Esophagus squamous epithelium (tissue), 5 donors: Measurements from ENCODE around the gene KCNG2. TPM values are rescaled to one million over a fixed set of nuclear protein-coding genes. Genes with fewer than 3 reads are reported as not detected.

Source experiments
- DNase-seq: peaks from one replicate; lab custom pipeline; 2025; lab: John Stamatoyannopoulos, UW
- H3K27ac ChIP-seq, 4 donors: fragments of 200-600 bp; sonication (generic); one replicate each; pipeline ENCODE4 v1.5.1; 2016 to 2019; ENCODE audit warnings: mild to moderate bottlenecking in 1 of 4
- H3K27me3 ChIP-seq, 4 donors: fragments of 200-600 bp; sonication (generic); 1 replicate in 3 of 4; 2 replicates in 1 of 4; pipeline versions ENCODE4 v1.5.1 to v1.6.0; 2017 to 2021; ENCODE audit warnings: antibody characterized with exemption in 1 of 4
- H3K36me3 ChIP-seq, 3 donors: fragments of 200-600 bp; sonication (generic); one replicate each; pipeline ENCODE4 v1.5.1; 2016 to 2019
- H3K4me1 ChIP-seq, 3 donors: fragments of 200-600 bp; sonication (generic); one replicate each; pipeline ENCODE4 v1.5.1; 2017 to 2019
- H3K4me3 ChIP-seq, 4 donors: fragments of 200-600 bp; sonication (generic); 1 replicate in 3 of 4; 2 replicates in 1 of 4; pipeline ENCODE4 v1.5.1; 2016 to 2019; ENCODE audit warnings: mild to moderate bottlenecking in 2 of 4, moderate library complexity in 1 of 4
- H3K9me3 ChIP-seq, 3 donors: fragments of 200-600 bp; sonication (generic); one replicate each; pipeline ENCODE4 v1.5.1; 2016 to 2019
- POLR2A ChIP-seq, 4 donors: fragments of 450-650 bp; IDR thresholded peaks; one replicate each; pipeline ENCODE4 v1.6.1; 2017; ENCODE audit warnings: antibody characterized with exemption in 4 of 4, mild to moderate bottlenecking in 4 of 4, moderate library complexity in 3 of 4
- WGBS, 2 donors: methylation state at CpG; one replicate each; pipeline ENCODE4 v1.1.5; 2018; 5-methylcytosine and 5-hydroxymethylcytosine counted together
- intact Hi-C: fragments of 100-400 bp; cut with DNase I; formaldehyde crosslinking; loops from one replicate; pipeline ENCODE4 v1.15.0; 2022
- total RNA-seq, 4 donors: library from RNA; depleted of rRNA; stranded (reverse); fragments of >200 nt; gene quantifications; one replicate each; pipeline ENCODE4 v1.1.0, GENCODE V29; 2016
- TF ChIP-seq, protein P1 (sequence below), 6 experiments: fragments of 450-650 bp in 4 of 6; fragments of 200-600 bp in 2 of 6; sonication (generic) in 2 of 6; IDR thresholded peaks; one replicate each; pipeline ENCODE4 v1.5.1; 2016 to 2019; ENCODE audit warnings: antibody characterized with exemption in 6 of 6, mild to moderate bottlenecking in 4 of 6, moderate library complexity in 4 of 6
- donor health status: DM: yes; HTN: yes; CAD: no.

Gene KCNG2
- total RNA-seq, 4 donors from 2014 or later = 0.19 TPM; not detected in 3

DNA sequence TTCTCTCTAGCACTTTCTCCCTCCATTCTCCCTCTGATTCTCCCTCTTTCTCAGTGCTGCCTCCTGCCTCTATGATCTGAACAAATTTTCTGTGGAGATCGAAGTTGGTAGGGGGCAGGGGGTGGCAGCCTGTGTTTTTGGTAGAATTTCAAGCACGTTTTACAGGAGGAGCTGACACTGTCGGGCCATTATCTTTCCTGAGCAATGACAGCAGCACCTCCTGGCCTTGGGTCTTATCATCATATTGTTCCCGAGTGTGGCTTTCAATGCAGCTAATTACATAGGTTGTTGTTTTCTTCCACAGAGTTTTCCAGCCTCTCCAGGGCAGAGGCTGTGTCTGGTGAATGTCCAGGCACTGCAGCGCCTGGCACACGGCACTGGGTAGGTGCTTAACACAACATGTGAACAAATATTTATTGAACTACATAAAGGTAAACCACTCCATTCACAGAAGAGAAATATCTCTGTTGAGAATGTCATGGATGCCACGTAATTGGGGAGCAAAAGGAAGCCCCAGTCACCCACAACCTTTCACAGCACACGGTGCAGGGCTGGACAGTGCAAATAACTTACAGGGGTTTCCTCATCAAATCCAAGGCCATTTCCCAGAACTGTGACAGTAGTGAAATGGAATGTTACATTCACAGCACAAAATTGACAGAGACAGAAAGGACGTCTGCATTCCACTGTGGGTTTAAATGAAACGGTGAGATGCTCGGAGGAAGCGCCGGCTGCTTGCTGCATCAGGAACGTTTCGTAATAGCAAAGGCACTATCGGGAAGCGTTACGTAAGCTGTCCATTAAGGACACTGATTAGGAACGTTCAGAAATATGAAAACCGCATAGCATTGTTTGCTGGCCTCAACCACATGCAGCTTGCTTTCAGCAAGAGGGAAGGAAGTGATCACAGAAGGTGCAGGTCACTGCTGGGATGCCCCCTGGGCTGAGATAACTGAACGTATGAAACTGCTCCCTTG, 6.5 kb upstream of the KCNG2 start:
- Histone ChIP-seq H3K4me1 (peaks cover 6 to 31% (median 9%) of the 10 kb centered on the region in 3 donors), H3K27ac (peak overlapping the region in 1 of 4 donors; percentile 22), H3K4me3 (no peak overlapping the region), H3K36me3 (no peaks in the 10 kb centered on the region), H3K9me3 (no peaks in the 10 kb centered on the region), H3K27me3 (peaks cover 4 to 73% (median 13%) of the 10 kb centered on the region in 4 donors)
- no peak for DNase-seq
- intact Hi-C loops = no loop called here
- WGBS, 2 donors = 9 to 18% methylated on average over 19 of the region's 21 CpGs
- TF ChIP-seq, protein P1, sequence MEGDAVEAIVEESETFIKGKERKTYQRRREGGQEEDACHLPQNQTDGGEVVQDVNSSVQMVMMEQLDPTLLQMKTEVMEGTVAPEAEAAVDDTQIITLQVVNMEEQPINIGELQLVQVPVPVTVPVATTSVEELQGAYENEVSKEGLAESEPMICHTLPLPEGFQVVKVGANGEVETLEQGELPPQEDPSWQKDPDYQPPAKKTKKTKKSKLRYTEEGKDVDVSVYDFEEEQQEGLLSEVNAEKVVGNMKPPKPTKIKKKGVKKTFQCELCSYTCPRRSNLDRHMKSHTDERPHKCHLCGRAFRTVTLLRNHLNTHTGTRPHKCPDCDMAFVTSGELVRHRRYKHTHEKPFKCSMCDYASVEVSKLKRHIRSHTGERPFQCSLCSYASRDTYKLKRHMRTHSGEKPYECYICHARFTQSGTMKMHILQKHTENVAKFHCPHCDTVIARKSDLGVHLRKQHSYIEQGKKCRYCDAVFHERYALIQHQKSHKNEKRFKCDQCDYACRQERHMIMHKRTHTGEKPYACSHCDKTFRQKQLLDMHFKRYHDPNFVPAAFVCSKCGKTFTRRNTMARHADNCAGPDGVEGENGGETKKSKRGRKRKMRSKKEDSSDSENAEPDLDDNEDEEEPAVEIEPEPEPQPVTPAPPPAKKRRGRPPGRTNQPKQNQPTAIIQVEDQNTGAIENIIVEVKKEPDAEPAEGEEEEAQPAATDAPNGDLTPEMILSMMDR (IDR thresholded peaks at IDR 0.05) = no peak
- TF ChIP-seq POLR2A (IDR thresholded peaks at IDR 0.05) = no peak

DNA sequence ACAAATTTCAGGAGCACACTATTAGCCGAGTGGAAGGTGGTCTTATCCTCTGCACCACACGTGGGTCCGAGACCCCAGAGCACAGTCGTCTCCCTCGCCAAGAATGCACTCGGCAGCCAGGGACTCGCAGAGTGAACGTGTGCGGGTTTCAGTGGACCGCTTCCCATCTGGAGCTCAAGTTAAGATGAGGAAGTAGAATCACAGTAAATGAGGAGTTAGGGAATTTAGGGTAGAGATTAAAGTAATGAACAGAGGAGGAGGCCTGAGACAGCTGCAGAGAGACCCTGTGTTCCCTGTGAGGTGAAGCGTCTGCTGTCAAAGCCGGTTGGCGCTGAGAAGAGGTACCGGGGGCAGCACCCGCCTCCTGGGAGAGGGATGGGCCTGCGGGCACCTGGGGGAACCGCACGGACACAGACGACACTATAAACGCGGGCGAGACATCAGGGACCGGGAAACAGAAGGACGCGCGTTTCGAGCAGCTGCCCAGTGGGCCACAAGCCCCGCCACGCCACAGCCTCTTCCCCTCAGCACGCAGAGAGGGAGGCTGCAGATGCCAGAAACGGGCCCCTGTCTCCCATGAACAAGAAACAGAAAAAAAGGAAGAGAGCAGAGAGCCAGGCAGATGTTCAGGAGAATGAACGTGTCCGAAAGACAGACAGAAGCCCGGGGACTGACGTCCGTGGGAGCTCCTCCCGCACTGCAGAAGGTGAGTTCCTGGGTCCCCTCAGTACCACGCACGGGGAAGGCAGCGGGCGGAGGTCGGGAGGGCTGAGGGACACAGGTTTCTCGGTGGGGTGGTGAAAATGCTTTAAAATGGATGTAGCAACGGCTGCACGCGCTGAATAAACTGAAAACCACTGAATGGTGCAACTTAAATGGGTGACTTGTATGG, 5.4 kb upstream of the KCNG2 start:
- intact Hi-C loops = no loop called here
- Histone ChIP-seq H3K27me3 (peaks cover 4 to 73% (median 11%) of the 10 kb centered on the region in 4 donors), H3K9me3 (no peaks in the 10 kb centered on the region), H3K4me1 (peaks cover 6 to 36% (median 9%) of the 10 kb centered on the region in 3 donors), H3K4me3 (no peak overlapping the region), H3K36me3 (no peaks in the 10 kb centered on the region), H3K27ac (no peak overlapping the region)
- no peak for DNase-seq
- 71 to 75% methylated on average over 30 to 46 of the region's 46 CpGs for WGBS, 2 donors
- TF ChIP-seq, protein P1 (IDR thresholded peaks at IDR 0.05) = no peak
- no peak for TF ChIP-seq POLR2A (IDR thresholded peaks at IDR 0.05)

DNA sequence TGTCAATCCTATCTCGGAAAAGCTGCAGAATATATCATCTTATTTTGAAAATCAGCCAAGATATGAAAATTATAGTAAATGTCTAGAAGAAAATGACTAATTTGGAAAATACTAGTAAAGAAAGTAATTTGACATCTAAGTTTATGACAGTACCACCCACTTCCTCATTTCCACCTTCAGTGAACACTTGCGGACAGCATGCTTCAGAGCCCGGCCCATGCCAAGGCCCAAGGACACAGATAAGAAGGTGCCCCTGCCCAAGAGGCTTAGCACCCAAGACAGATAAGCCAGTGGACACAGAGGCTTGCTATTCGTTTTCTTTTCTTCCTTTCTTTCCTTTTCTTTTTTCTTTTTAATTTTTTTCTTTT, 4.8 kb upstream of the KCNG2 start:
- Histone ChIP-seq H3K4me1 (peaks cover 9 to 36% (median 10%) of the 10 kb centered on the region in 3 donors), H3K27me3 (peaks cover 4 to 73% (median 9%) of the 10 kb centered on the region in 4 donors), H3K9me3 (no peaks in the 10 kb centered on the region), H3K4me3 (no peak overlapping the region), H3K36me3 (no peaks in the 10 kb centered on the region), H3K27ac (no peak overlapping the region)
- DNase-seq = no peak
- WGBS, 2 donors = 63 to 67% methylated on average over 4 of the region's 4 CpGs
- intact Hi-C loops = no loop called here
- no peak for TF ChIP-seq POLR2A (IDR thresholded peaks at IDR 0.05)
- TF ChIP-seq, protein P1 (IDR thresholded peaks at IDR 0.05) = no peak

DNA sequence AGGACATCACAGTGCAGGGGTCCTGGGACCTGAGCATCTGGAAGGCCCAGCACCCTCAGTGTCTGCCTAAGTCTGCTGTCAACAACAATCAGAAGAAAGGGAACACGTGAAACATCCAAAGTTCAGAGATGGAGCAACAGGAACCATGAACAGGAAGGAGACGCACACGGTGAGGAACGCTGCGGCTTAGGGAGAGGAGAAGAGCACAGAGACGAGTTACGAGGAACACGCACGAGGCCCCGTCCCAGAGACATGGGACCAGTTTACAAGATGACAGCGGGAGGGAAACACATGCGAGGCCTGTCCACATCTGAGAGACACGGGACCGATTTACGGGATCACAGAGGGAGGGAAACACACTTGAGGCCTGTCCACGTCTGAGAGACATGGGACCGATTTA, 2.9 kb upstream of the KCNG2 start:
- no peak for DNase-seq
- no peaks in the 10 kb centered on the region for H3K9me3 ChIP-seq
- H3K4me1 ChIP-seq = peaks cover 18 to 45% (median 20%) of the 10 kb centered on the region in 3 donors
- intact Hi-C loops = no loop called here
- peaks cover 11 to 73% (median 18%) of the 10 kb centered on the region in 4 donors for H3K27me3 ChIP-seq
- H3K4me3 ChIP-seq = no peak overlapping the region
- TF ChIP-seq, protein P1 (IDR thresholded peaks at IDR 0.05) = no peak
- no peak for TF ChIP-seq POLR2A (IDR thresholded peaks at IDR 0.05)
- WGBS, 2 donors = 77 to 88% methylated on average over 17 of the region's 17 CpGs
- no peak overlapping the region for H3K27ac ChIP-seq
- H3K36me3 ChIP-seq = no peaks in the 10 kb centered on the region
